Gastroesophageal sphincter (tissue), 3 donors: ENCODE data around the gene BMP5.

ENCODE experiments used
- POLR2A ChIP-seq, 2 donors: fragments of 450-650 bp; IDR thresholded peaks; one replicate each; pipeline ENCODE4 v1.6.1; 2017; ENCODE audit warnings: antibody characterized with exemption in 2 of 2, mild to moderate bottlenecking in 2 of 2, moderate library complexity in 1 of 2
- TF ChIP-seq, protein P1 (sequence below), 4 experiments: fragments of 200-600 bp in 2 of 4; fragments of 450-650 bp in 2 of 4; sonication (generic) in 1 of 4; IDR thresholded peaks; one replicate each; pipeline ENCODE4 v1.5.1; 2017 to 2019; ENCODE audit warnings: antibody characterized with exemption in 4 of 4, mild to moderate bottlenecking in 2 of 4, moderate library complexity in 2 of 4

- TF ChIP-seq, protein P1, sequence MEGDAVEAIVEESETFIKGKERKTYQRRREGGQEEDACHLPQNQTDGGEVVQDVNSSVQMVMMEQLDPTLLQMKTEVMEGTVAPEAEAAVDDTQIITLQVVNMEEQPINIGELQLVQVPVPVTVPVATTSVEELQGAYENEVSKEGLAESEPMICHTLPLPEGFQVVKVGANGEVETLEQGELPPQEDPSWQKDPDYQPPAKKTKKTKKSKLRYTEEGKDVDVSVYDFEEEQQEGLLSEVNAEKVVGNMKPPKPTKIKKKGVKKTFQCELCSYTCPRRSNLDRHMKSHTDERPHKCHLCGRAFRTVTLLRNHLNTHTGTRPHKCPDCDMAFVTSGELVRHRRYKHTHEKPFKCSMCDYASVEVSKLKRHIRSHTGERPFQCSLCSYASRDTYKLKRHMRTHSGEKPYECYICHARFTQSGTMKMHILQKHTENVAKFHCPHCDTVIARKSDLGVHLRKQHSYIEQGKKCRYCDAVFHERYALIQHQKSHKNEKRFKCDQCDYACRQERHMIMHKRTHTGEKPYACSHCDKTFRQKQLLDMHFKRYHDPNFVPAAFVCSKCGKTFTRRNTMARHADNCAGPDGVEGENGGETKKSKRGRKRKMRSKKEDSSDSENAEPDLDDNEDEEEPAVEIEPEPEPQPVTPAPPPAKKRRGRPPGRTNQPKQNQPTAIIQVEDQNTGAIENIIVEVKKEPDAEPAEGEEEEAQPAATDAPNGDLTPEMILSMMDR (IDR thresholded peaks at IDR 0.05) = no peak
- no peak for TF ChIP-seq POLR2A (IDR thresholded peaks at IDR 0.05)
These were observed 22.0 kb upstream of the BMP5 start for GRCh38 chr6:55897346-55897745.
